DOHH2 (cell line): ENCODE measurements around the gene ZSCAN5C.

ENCODE experiments used
- H3F3A ChIP-seq: fragments of 200-600 bp; sonication (generic), shearing (Covaris generic); 2 replicates; pipeline ENCODE4 v1.6.0; 2016; ENCODE audit warnings: antibody characterized with exemption, mild to moderate bottlenecking; ENCODE audit not compliant: control insufficient read depth, insufficient read depth
- H3K27ac ChIP-seq: fragments of 200-600 bp; sonication (generic); 2 replicates; pipeline ENCODE4 v1.5.1; 2014; ENCODE audit warnings: low read depth, mild to moderate bottlenecking, low read length, moderate library complexity
- H3K27me3 ChIP-seq: fragments of 200-600 bp; sonication (generic); 2 replicates; pipeline ENCODE4 v1.6.1; 2014; ENCODE audit warnings: mild to moderate bottlenecking, low read length, mixed read lengths; ENCODE audit not compliant: control insufficient read depth
- H3K36me3 ChIP-seq: fragments of 200-600 bp; sonication (generic); 2 replicates; pipeline ENCODE4 v1.6.1; 2014; ENCODE audit warnings: mild to moderate bottlenecking, low read length, moderate library complexity, mixed read lengths; ENCODE audit not compliant: control insufficient read depth
- H3K4me1 ChIP-seq: fragments of 200-600 bp; sonication (generic); 2 replicates; pipeline ENCODE4 v1.6.1; 2014; ENCODE audit warnings: mild to moderate bottlenecking, low read length, mixed read lengths; ENCODE audit not compliant: control insufficient read depth
- H3K4me2 ChIP-seq: fragments of 200-600 bp; sonication (generic); 2 replicates; pipeline ENCODE4 v1.6.0; 2014; ENCODE audit warnings: mild to moderate bottlenecking, low read length, moderate library complexity
- H3K4me3 ChIP-seq: fragments of 200-600 bp; sonication (generic); 2 replicates; pipeline ENCODE4 v1.5.1; 2014; ENCODE audit warnings: mild to moderate bottlenecking, low read length, mixed read lengths
- H3K79me2 ChIP-seq: fragments of 200-600 bp; sonication (generic); 2 replicates; pipeline ENCODE4 v1.6.1; 2014; ENCODE audit warnings: mild to moderate bottlenecking, low read length, mixed read lengths; ENCODE audit not compliant: control insufficient read depth
- H3K9me2 ChIP-seq: fragments of 200-600 bp; sonication (generic); replicated peaks from 2 replicates; pipeline ENCODE4 v1.6.1; 2014; ENCODE audit warnings: mild to moderate bottlenecking, low read length, mixed read lengths; ENCODE audit not compliant: control insufficient read depth
- H3K9me3 ChIP-seq: fragments of 200-600 bp; sonication (generic); 2 replicates; pipeline ENCODE4 v1.6.1; 2014; ENCODE audit warnings: antibody characterized with exemption, low read length, mixed read lengths; ENCODE audit not compliant: control insufficient read depth, insufficient read depth
- H4K20me1 ChIP-seq: fragments of 200-600 bp; sonication (generic); 2 replicates; pipeline ENCODE4 v1.6.0; 2014; ENCODE audit warnings: low read depth, mild to moderate bottlenecking, antibody characterized with exemption, low read length, moderate library complexity; ENCODE audit not compliant: control insufficient read depth, insufficient read depth
- EZH2phosphoT487 ChIP-seq: fragments of 200-600 bp; sonication (generic); IDR thresholded peaks from 2 replicates; pipeline ENCODE4 v1.6.1; 2017; ENCODE audit warnings: borderline replicate concordance, mild to moderate bottlenecking, antibody characterized with exemption, low read length, moderate library complexity, mixed read lengths
- TF ChIP-seq, protein P1 (sequence below): fragments of 200-600 bp; sonication (generic); IDR thresholded peaks from one replicate; pipeline ENCODE4 v1.5.1; 2014; ENCODE audit warnings: antibody characterized with exemption, mild to moderate bottlenecking, low read depth, low read length; ENCODE audit not compliant: poor library complexity, severe bottlenecking

ZSCAN5C gene

DNA sequence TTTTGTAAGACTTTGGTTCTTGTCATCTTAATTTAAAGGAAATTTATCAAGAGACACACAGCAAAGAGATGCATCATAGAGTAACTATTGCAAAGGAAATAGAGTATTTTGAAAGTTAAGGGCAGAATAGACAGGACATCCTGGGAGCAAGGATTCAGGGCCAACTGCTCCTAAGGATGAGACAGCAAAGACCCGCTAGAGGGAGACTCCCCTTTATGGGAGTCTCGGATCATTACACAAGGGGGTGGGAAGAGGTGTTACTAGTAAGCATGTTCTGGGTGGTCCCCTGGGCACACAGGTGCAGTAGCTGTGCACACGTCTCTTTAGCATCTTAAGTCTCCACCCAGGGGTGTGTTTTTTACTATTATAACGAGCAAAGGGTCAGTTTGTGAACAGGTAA lies 9.6 kb downstream of the ZSCAN5C start:
- Histone ChIP-seq H3K36me3 (no peaks in the 10 kb centered on the region), H3K27me3 (no peaks in the 10 kb centered on the region), H3K4me2 (no peak overlapping the region), H3K4me3 (no peak overlapping the region), H3K9me2 (no peaks in the 10 kb centered on the region), H3K79me2 (no peaks in the 10 kb centered on the region), H3K27ac (no peak overlapping the region), H4K20me1 (no peaks in the 10 kb centered on the region), H3K9me3 (no peaks in the 10 kb centered on the region), H3F3A (no peaks in the 10 kb centered on the region), H3K4me1 (no peaks in the 10 kb centered on the region)
- no peak for TF ChIP-seq EZH2phosphoT487
- TF ChIP-seq, protein P1, sequence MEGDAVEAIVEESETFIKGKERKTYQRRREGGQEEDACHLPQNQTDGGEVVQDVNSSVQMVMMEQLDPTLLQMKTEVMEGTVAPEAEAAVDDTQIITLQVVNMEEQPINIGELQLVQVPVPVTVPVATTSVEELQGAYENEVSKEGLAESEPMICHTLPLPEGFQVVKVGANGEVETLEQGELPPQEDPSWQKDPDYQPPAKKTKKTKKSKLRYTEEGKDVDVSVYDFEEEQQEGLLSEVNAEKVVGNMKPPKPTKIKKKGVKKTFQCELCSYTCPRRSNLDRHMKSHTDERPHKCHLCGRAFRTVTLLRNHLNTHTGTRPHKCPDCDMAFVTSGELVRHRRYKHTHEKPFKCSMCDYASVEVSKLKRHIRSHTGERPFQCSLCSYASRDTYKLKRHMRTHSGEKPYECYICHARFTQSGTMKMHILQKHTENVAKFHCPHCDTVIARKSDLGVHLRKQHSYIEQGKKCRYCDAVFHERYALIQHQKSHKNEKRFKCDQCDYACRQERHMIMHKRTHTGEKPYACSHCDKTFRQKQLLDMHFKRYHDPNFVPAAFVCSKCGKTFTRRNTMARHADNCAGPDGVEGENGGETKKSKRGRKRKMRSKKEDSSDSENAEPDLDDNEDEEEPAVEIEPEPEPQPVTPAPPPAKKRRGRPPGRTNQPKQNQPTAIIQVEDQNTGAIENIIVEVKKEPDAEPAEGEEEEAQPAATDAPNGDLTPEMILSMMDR = no peak

DNA sequence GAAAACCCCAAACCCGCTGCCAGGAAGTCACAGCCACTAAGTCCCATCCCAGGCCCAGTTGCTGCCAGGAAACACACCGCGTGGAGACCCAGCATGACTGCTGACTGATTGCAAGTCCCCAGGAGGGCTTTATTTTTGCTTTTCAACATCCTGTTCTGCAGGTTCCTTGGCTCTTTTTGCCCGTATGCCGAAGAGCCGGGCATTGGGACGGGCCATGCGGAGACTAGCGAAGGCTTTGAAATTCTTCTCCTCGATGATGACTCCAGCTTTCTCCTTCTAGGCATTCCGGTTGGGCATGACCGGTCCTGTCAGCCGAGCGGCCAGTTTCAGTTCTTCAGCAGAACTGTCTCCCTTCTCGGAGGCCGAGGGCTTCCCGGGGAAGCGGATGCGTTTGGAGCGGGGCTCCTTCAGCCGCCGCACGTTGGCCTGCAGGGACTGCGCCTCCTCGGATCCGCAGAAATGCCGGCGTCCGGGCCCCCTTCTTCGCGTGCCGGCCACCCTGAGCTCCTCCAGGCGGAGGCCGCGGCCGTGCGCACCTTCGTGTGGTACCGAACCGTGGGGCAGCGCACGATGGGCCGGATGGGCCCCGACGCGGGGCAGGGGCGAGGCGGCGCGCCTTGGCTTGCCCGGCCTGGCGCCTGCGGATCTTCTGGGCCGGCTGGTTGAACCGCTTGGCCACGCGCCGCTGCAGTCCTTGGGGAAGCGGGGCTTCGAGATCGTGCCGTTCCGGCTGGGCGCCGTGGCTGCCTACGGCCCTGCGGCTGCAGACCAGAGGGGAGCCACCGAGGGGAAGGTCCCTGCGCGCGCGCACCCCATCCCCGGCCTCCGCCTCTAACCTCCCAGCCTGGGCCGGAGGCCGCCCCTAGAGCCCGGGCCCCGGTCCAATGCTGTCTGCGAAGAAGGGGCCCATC lies 15.2 kb downstream of the ZSCAN5C start:
- Histone ChIP-seq H3K79me2 (no peaks in the 10 kb centered on the region), H3K9me3 (no peaks in the 10 kb centered on the region), H4K20me1 (no peaks in the 10 kb centered on the region), H3K36me3 (no peaks in the 10 kb centered on the region), H3K27me3 (no peaks in the 10 kb centered on the region), H3K27ac (no peak overlapping the region), H3K4me3 (no peak overlapping the region), H3K4me2 (no peak overlapping the region), H3K4me1 (no peaks in the 10 kb centered on the region), H3F3A (no peaks in the 10 kb centered on the region), H3K9me2 (no peaks in the 10 kb centered on the region)
- TF ChIP-seq, protein P1 = no peak
- no peak for TF ChIP-seq EZH2phosphoT487

DNA sequence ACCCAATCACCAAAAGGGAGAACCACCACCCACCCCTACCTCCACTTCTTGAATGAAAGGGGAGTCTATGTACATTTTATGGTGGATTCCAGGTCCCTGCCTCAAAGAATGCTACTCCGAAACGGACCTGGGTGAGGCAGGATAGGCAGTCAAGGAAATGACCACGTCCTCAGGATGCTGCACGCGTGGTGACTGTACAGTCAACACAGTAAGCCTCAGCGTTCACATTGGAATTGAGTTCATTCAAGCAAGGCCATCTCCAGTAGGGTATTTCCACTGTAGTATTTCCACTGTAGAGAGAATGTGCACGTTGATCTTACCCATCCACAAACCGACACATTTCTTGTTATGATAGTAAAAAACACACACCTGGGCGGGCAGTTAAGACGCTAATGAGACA lies 16.9 kb downstream of the ZSCAN5C start:
- no peaks in the 10 kb centered on the region for H4K20me1 ChIP-seq
- H3K9me2 ChIP-seq = no peaks in the 10 kb centered on the region
- no peaks in the 10 kb centered on the region for H3K4me1 ChIP-seq
- no peak overlapping the region for H3K4me2 ChIP-seq
- no peak overlapping the region for H3K4me3 ChIP-seq
- no peaks in the 10 kb centered on the region for H3K9me3 ChIP-seq
- H3F3A ChIP-seq = no peaks in the 10 kb centered on the region
- TF ChIP-seq, protein P1 = no peak
- TF ChIP-seq EZH2phosphoT487 = no peak
- no peaks in the 10 kb centered on the region for H3K36me3 ChIP-seq
- H3K79me2 ChIP-seq = no peaks in the 10 kb centered on the region
- no peak overlapping the region for H3K27ac ChIP-seq
- H3K27me3 ChIP-seq = no peaks in the 10 kb centered on the region
